Gastrocnemius medialis (tissue), 4 donors: ENCODE measurements around the gene AFG1L. TPM values are rescaled to one million over a fixed set of nuclear protein-coding genes. Genes with fewer than 3 reads are reported as not detected.

ENCODE experiments used
- ATAC-seq, 2 donors: fragments of 150-250 bp; one replicate each; pipeline ENCODE4 v1.9.1; 2016
- DNase-seq, 2 donors: peaks; one replicate each; pipeline ENCODE4 v3.0.0-alpha.2; 2019
- H3K27ac ChIP-seq, 4 donors: fragments of 200-600 bp; sonication (generic); 1 replicate in 1 of 4; 2 replicates in 3 of 4; pipeline ENCODE4 v1.5.1; 2016 to 2018; ENCODE audit warnings: mild to moderate bottlenecking in 2 of 4, moderate library complexity in 1 of 4
- H3K27me3 ChIP-seq, 3 donors: fragments of 200-600 bp; sonication (generic) in 2 of 3; 1 replicate in 1 of 3; 2 replicates in 2 of 3; pipeline versions ENCODE4 v1.5.1 to v1.6.0; 2016 to 2019; ENCODE audit warnings: mild to moderate bottlenecking in 1 of 3, moderate library complexity in 1 of 3
- H3K36me3 ChIP-seq, 2 donors: fragments of 200-600 bp; sonication (generic) in 1 of 2; one replicate each; pipeline ENCODE4 v1.5.1; 2017 to 2018
- H3K4me1 ChIP-seq, 2 donors: fragments of 200-600 bp; sonication (generic) in 1 of 2; one replicate each; pipeline ENCODE4 v1.5.1; 2016 to 2017; ENCODE audit warnings: mild to moderate bottlenecking in 2 of 2
- H3K4me3 ChIP-seq, 4 donors: fragments of 200-600 bp; sonication (generic) in 3 of 4; 1 replicate in 1 of 4; 2 replicates in 3 of 4; pipeline ENCODE4 v1.5.1; 2016 to 2019; ENCODE audit warnings: mild to moderate bottlenecking in 2 of 4
- H3K9me3 ChIP-seq, 3 donors: fragments of 200-600 bp; sonication (generic) in 2 of 3; 1 replicate in 1 of 3; 2 replicates in 2 of 3; pipeline ENCODE4 v1.5.1; 2016 to 2019
- CTCF ChIP-seq, 5 experiments: fragments of 450-650 bp in 3 of 5; fragments of 200-600 bp in 2 of 5; sonication (generic) in 2 of 5; IDR thresholded peaks in 4 of 5; conservative IDR thresholded peaks in 1 of 5; 1 replicate in 4 of 5; 2 replicates in 1 of 5; pipeline ENCODE4 v1.5.1; 2016 to 2019; ENCODE audit warnings: antibody characterized with exemption in 5 of 5, mild to moderate bottlenecking in 3 of 5, moderate library complexity in 3 of 5
- POLR2A ChIP-seq, 2 donors: fragments of 450-650 bp; IDR thresholded peaks; one replicate each; pipeline ENCODE4 v1.6.1; 2017; ENCODE audit warnings: antibody characterized with exemption in 2 of 2, mild to moderate bottlenecking in 2 of 2, moderate library complexity in 2 of 2
- in situ Hi-C, 4 donors: fragments of 200-750 bp; cut with MboI; loops; one replicate each; pipeline versions ENCODE4 v1.15.0 to v1.8.0; 2017; ENCODE audit warnings: low sequenced_read_pairs in 4 of 4
- intact Hi-C: fragments of 100-400 bp; cut with DNase I; formaldehyde crosslinking; loops from one replicate; pipeline ENCODE4 v1.15.1; 2023; ENCODE audit warnings: low total_unique reads
- total RNA-seq, 4 donors: library from RNA; depleted of rRNA; stranded (reverse); fragments of >200 nt; gene quantifications; one replicate each; pipeline versions ENCODE4 v1.1.0 to v1.2.3, GENCODE V29; 2016

The AFG1L gene
- total RNA-seq, 4 donors from 2014 or later: 2.1 to 7.0 (median 2.6) TPM

GRCh38 chr6:108452711-108453195 lies 157.9 kb downstream of the AFG1L start:
- Histone ChIP-seq H3K9me3 (no peaks in the 10 kb centered on the region), H3K4me3 (no peak overlapping the region), H3K27ac (peak overlapping the region in 2 of 4 donors; percentile 23 to 43), H3K4me1 (peaks cover 7 to 24% of the 10 kb centered on the region in 2 donors), H3K27me3 (no peaks in the 10 kb centered on the region), H3K36me3 (no peaks in the 10 kb centered on the region)
- in situ Hi-C loops: no loop called here
- TF ChIP-seq POLR2A (IDR thresholded peaks at IDR 0.05) (no peak), CTCF (IDR thresholded peaks at IDR 0.05 in 4 of 5, conservative IDR thresholded peaks at IDR 0.05 in 1 of 5) (no peak)
- DNase-seq (no peak), ATAC-seq (no peak)
- intact Hi-C loops: no loop called here

GRCh38 chr6:108453601-108454185 lies 158.8 kb downstream of the AFG1L start:
- in situ Hi-C loops: no loop called here
- H3K36me3 ChIP-seq: no peaks in the 10 kb centered on the region
- peaks cover 7 to 24% of the 10 kb centered on the region in 2 donors for H3K4me1 ChIP-seq
- no peak overlapping the region for H3K27ac ChIP-seq
- H3K9me3 ChIP-seq: no peaks in the 10 kb centered on the region
- DNase-seq (no peak), ATAC-seq (peak in 1 of 2 donors; percentile 33)
- H3K4me3 ChIP-seq: no peak overlapping the region
- no peaks in the 10 kb centered on the region for H3K27me3 ChIP-seq
- intact Hi-C loops: no loop called here
- TF ChIP-seq POLR2A (IDR thresholded peaks at IDR 0.05) (no peak), CTCF (IDR thresholded peaks at IDR 0.05 in 4 of 5, conservative IDR thresholded peaks at IDR 0.05 in 1 of 5) (no peak)

- in situ Hi-C loops: no loop called here
- peaks cover 7 to 24% of the 10 kb centered on the region in 2 donors for H3K4me1 ChIP-seq
- DNase-seq (no peak), ATAC-seq (no peak)
- no peaks in the 10 kb centered on the region for H3K9me3 ChIP-seq
- H3K27ac ChIP-seq: no peak overlapping the region
- no peak for TF ChIP-seq POLR2A (IDR thresholded peaks at IDR 0.05)
- TF ChIP-seq CTCF (IDR thresholded peaks at IDR 0.05 in 4 of 5, conservative IDR thresholded peaks at IDR 0.05 in 1 of 5): no peak
- H3K4me3 ChIP-seq: no peak overlapping the region
- H3K27me3 ChIP-seq: no peaks in the 10 kb centered on the region
- intact Hi-C loops: no loop called here
- H3K36me3 ChIP-seq: no peaks in the 10 kb centered on the region
Observed at GRCh38 chr6:108454356-108454755, 159.5 kb downstream of the AFG1L start.

- Histone ChIP-seq H3K4me3 (no peak overlapping the region), H3K36me3 (no peaks in the 10 kb centered on the region), H3K27ac (no peak overlapping the region), H3K27me3 (no peaks in the 10 kb centered on the region), H3K4me1 (peaks cover 7 to 24% of the 10 kb centered on the region in 2 donors), H3K9me3 (no peaks in the 10 kb centered on the region)
- in situ Hi-C loops: no loop called here
- DNase-seq: no peak
- ATAC-seq: no peak
- TF ChIP-seq POLR2A (IDR thresholded peaks at IDR 0.05): no peak
- no peak for TF ChIP-seq CTCF (IDR thresholded peaks at IDR 0.05 in 4 of 5, conservative IDR thresholded peaks at IDR 0.05 in 1 of 5)
- intact Hi-C loops: no loop called here
Observed at GRCh38 chr6:108455688-108456087, 160.8 kb downstream of the AFG1L start.

GRCh38 chr6:108463784-108464183 lies 168.9 kb downstream of the AFG1L start:
- peak overlapping the region in 1 of 4 donors; percentile 23 for H3K27ac ChIP-seq
- in situ Hi-C loops (no loop called here), intact Hi-C loops (no loop called here)
- TF ChIP-seq CTCF (IDR thresholded peaks at IDR 0.05 in 4 of 5, conservative IDR thresholded peaks at IDR 0.05 in 1 of 5) (no peak), POLR2A (IDR thresholded peaks at IDR 0.05) (no peak)
- peaks cover 0 to 23% of the 10 kb centered on the region in 2 donors for H3K4me1 ChIP-seq
- no peak for DNase-seq
- no peak overlapping the region for H3K4me3 ChIP-seq
- H3K9me3 ChIP-seq: no peaks in the 10 kb centered on the region
- no peaks in the 10 kb centered on the region for H3K36me3 ChIP-seq
- no peaks in the 10 kb centered on the region for H3K27me3 ChIP-seq
- no peak for ATAC-seq
